SK-N-SH treated with all-trans-retinoic acid at 6 μM for 48 hours (cell line): ENCODE data around the gene CLBA1.

Source experiments
- ARNTL ChIP-seq: fragments of 450-650 bp; formaldehyde crosslinking; IDR thresholded peaks from 2 replicates; pipeline ENCODE4 v1.5.0; 2020; ENCODE audit warnings: low read depth, mild to moderate bottlenecking, moderate library complexity, borderline replicate concordance
- CSDC2 ChIP-seq: fragments of 250-450 bp; sonication (Bioruptor Pico); IDR thresholded peaks from 2 replicates; pipeline ENCODE4 v1.5.0; 2020; ENCODE audit warnings: mild to moderate bottlenecking, moderate library complexity
- ESRRG ChIP-seq: fragments of 250-450 bp; sonication (Bioruptor Pico); IDR thresholded peaks from 2 replicates; pipeline ENCODE4 v1.6.1; 2021; ENCODE audit warnings: mild to moderate bottlenecking
- GLIS3 ChIP-seq: fragments of 250-450 bp; sonication (Bioruptor Pico); IDR thresholded peaks from 2 replicates; pipeline ENCODE4 v1.5.0; 2020; ENCODE audit warnings: mild to moderate bottlenecking, moderate library complexity
- PPARA ChIP-seq: fragments of 250-450 bp; sonication (Bioruptor Pico); IDR thresholded peaks from 2 replicates; pipeline ENCODE4 v1.5.0; 2020; ENCODE audit warnings: mild to moderate bottlenecking, borderline replicate concordance
- RARB ChIP-seq: fragments of 250-450 bp; sonication (Bioruptor Pico); IDR thresholded peaks from 2 replicates; pipeline ENCODE4 v1.8.0; 2021; ENCODE audit warnings: mild to moderate bottlenecking, moderate library complexity
- ZFP3 ChIP-seq: fragments of 250-450 bp; sonication (Bioruptor Pico); IDR thresholded peaks from 2 replicates; pipeline ENCODE4 v1.5.0; 2020; ENCODE audit warnings: mild to moderate bottlenecking, moderate library complexity
- ZNF565 ChIP-seq: fragments of 450-650 bp; formaldehyde crosslinking; conservative IDR thresholded peaks from 2 replicates; pipeline ENCODE4 v1.5.0; 2020; ENCODE audit warnings: low read depth, mild to moderate bottlenecking, moderate library complexity
- TF ChIP-seq, protein P1 (sequence below): fragments of 250-450 bp; sonication (Bioruptor Pico); IDR thresholded peaks from 2 replicates; pipeline ENCODE4 v1.5.1; 2021; ENCODE audit warnings: mild to moderate bottlenecking, moderate library complexity
- TF ChIP-seq, protein P2 (sequence below): fragments of 250-450 bp; sonication (Bioruptor Pico); IDR thresholded peaks from 2 replicates; pipeline ENCODE4 v1.5.0; 2020; ENCODE audit warnings: mild to moderate bottlenecking, moderate library complexity
- TF ChIP-seq, protein P3 (sequence below): fragments of 250-450 bp; sonication (Bioruptor Pico); IDR thresholded peaks from 2 replicates; pipeline ENCODE4 v1.5.1; 2020; ENCODE audit warnings: low read depth, mild to moderate bottlenecking, moderate library complexity
- TF ChIP-seq, protein P4 (sequence below): fragments of 250-450 bp; sonication (Bioruptor Pico); IDR thresholded peaks from 2 replicates; pipeline ENCODE4 v1.8.0; 2020; ENCODE audit warnings: mild to moderate bottlenecking, moderate library complexity, borderline replicate concordance

GRCh38 chr14:104999361-104999760, 13.8 kb downstream of the CLBA1 start:
- TF ChIP-seq ZFP3 (CRISPR knock-in tag) = no peak
- TF ChIP-seq RARB (CRISPR knock-in tag) = no peak
- TF ChIP-seq GLIS3 = no peak
- TF ChIP-seq, protein P1, sequence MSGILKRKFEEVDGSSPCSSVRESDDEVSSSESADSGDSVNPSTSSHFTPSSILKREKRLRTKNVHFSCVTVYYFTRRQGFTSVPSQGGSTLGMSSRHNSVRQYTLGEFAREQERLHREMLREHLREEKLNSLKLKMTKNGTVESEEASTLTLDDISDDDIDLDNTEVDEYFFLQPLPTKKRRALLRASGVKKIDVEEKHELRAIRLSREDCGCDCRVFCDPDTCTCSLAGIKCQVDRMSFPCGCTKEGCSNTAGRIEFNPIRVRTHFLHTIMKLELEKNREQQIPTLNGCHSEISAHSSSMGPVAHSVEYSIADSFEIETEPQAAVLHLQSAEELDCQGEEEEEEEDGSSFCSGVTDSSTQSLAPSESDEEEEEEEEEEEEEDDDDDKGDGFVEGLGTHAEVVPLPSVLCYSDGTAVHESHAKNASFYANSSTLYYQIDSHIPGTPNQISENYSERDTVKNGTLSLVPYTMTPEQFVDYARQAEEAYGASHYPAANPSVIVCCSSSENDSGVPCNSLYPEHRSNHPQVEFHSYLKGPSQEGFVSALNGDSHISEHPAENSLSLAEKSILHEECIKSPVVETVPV (CRISPR knock-in tag) = no peak
- TF ChIP-seq CSDC2 = no peak
- no peak for TF ChIP-seq PPARA
- no peak for TF ChIP-seq ZNF565 (CRISPR knock-in tag)
- TF ChIP-seq ARNTL (CRISPR knock-in tag) = no peak
- TF ChIP-seq ESRRG = no peak
- TF ChIP-seq, protein P2, sequence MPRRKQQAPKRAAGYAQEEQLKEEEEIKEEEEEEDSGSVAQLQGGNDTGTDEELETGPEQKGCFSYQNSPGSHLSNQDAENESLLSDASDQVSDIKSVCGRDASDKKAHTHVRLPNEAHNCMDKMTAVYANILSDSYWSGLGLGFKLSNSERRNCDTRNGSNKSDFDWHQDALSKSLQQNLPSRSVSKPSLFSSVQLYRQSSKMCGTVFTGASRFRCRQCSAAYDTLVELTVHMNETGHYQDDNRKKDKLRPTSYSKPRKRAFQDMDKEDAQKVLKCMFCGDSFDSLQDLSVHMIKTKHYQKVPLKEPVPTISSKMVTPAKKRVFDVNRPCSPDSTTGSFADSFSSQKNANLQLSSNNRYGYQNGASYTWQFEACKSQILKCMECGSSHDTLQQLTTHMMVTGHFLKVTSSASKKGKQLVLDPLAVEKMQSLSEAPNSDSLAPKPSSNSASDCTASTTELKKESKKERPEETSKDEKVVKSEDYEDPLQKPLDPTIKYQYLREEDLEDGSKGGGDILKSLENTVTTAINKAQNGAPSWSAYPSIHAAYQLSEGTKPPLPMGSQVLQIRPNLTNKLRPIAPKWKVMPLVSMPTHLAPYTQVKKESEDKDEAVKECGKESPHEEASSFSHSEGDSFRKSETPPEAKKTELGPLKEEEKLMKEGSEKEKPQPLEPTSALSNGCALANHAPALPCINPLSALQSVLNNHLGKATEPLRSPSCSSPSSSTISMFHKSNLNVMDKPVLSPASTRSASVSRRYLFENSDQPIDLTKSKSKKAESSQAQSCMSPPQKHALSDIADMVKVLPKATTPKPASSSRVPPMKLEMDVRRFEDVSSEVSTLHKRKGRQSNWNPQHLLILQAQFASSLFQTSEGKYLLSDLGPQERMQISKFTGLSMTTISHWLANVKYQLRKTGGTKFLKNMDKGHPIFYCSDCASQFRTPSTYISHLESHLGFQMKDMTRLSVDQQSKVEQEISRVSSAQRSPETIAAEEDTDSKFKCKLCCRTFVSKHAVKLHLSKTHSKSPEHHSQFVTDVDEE (CRISPR knock-in tag) = no peak
- TF ChIP-seq, protein P3, sequence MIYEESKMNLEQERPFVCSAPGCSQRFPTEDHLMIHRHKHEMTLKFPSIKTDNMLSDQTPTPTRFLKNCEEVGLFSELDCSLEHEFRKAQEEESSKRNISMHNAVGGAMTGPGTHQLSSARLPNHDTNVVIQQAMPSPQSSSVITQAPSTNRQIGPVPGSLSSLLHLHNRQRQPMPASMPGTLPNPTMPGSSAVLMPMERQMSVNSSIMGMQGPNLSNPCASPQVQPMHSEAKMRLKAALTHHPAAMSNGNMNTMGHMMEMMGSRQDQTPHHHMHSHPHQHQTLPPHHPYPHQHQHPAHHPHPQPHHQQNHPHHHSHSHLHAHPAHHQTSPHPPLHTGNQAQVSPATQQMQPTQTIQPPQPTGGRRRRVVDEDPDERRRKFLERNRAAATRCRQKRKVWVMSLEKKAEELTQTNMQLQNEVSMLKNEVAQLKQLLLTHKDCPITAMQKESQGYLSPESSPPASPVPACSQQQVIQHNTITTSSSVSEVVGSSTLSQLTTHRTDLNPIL (CRISPR knock-in tag) = no peak
- TF ChIP-seq, protein P4, sequence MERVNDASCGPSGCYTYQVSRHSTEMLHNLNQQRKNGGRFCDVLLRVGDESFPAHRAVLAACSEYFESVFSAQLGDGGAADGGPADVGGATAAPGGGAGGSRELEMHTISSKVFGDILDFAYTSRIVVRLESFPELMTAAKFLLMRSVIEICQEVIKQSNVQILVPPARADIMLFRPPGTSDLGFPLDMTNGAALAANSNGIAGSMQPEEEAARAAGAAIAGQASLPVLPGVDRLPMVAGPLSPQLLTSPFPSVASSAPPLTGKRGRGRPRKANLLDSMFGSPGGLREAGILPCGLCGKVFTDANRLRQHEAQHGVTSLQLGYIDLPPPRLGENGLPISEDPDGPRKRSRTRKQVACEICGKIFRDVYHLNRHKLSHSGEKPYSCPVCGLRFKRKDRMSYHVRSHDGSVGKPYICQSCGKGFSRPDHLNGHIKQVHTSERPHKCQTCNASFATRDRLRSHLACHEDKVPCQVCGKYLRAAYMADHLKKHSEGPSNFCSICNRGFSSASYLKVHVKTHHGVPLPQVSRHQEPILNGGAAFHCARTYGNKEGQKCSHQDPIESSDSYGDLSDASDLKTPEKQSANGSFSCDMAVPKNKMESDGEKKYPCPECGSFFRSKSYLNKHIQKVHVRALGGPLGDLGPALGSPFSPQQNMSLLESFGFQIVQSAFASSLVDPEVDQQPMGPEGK = no peak
